ENCODE measurements around the gene IDH2.

- TF ChIP-seq EZH2 (IDR thresholded peaks at IDR 0.05; ENCODE audit: insufficient read depth, poor library complexity, severe bottlenecking) (no peak), EZH2phosphoT487 (IDR thresholded peaks at IDR 0.05; ENCODE audit: insufficient read depth, low read depth) (no peak)
Observed at GRCh38 chr15:90131848-90132247, 29.6 kb upstream of the IDH2 start.
